Neural cell (in vitro differentiated cells): ENCODE data around the gene HMCN2. TPM values are rescaled to one million over a fixed set of nuclear protein-coding genes. Genes with fewer than 3 reads are reported as not detected.

Experiments used
- H2AFZ ChIP-seq: fragments of 200-600, 300-800 bp; sonication (generic), shearing (Covaris generic); 2 replicates; pipeline ENCODE4 v1.6.0; 2014; ENCODE audit warnings: low read depth, mild to moderate bottlenecking, antibody characterized with exemption, low read length, moderate library complexity
- H3F3A ChIP-seq: fragments of 200-600 bp; shearing (Covaris generic); 2 replicates; pipeline ENCODE4 v1.6.1; 2016; ENCODE audit warnings: mild to moderate bottlenecking, moderate library complexity, mixed read lengths, antibody characterized with exemption, low read length; ENCODE audit not compliant: insufficient read depth, poor library complexity, severe bottlenecking
- H3K27ac ChIP-seq: fragments of 200-600, 300-800 bp; sonication (generic), shearing (Covaris generic); 2 replicates; pipeline ENCODE4 v1.5.1; 2014; ENCODE audit warnings: mild to moderate bottlenecking, low read length, moderate library complexity
- H3K27me3 ChIP-seq: fragments of 300-800, 200-600 bp; sonication (generic), shearing (Covaris generic); 2 replicates; pipeline ENCODE4 v1.6.0; 2014; ENCODE audit warnings: mild to moderate bottlenecking, low read depth, low read length, moderate library complexity; ENCODE audit not compliant: insufficient read depth
- H3K36me3 ChIP-seq: fragments of 300-800, 200-600 bp; sonication (generic), shearing (Covaris generic); 2 replicates; pipeline ENCODE4 v1.5.1; 2014; ENCODE audit warnings: mild to moderate bottlenecking, antibody characterized with exemption, low read length, moderate library complexity; ENCODE audit not compliant: insufficient read depth
- H3K4me2 ChIP-seq: fragments of 300-800, 200-600 bp; sonication (generic), shearing (Covaris generic); 2 replicates; pipeline ENCODE4 v1.6.0; 2014; ENCODE audit warnings: mild to moderate bottlenecking, low read length
- H3K4me3 ChIP-seq: fragments of 300-800, 200-600 bp; sonication (generic), shearing (Covaris generic); 2 replicates; pipeline ENCODE4 v1.5.1; 2014; ENCODE audit warnings: mild to moderate bottlenecking, low read length, moderate library complexity
- H3K79me2 ChIP-seq: fragments of 200-600 bp; shearing (Covaris generic); replicated peaks from 2 replicates; pipeline ENCODE4 v1.6.0; 2014; ENCODE audit warnings: mild to moderate bottlenecking, low read length, moderate library complexity; ENCODE audit not compliant: insufficient read depth
- H3K9ac ChIP-seq: fragments of 300-800, 200-600 bp; sonication (generic), shearing (Covaris generic); 2 replicates; pipeline ENCODE4 v1.6.1; 2016; ENCODE audit warnings: mild to moderate bottlenecking, low read length, mixed read lengths
- H3K9me2 ChIP-seq: fragments of 200-600 bp; shearing (Covaris generic); 2 replicates; pipeline ENCODE4 v1.6.1; 2016; ENCODE audit warnings: mild to moderate bottlenecking, low read length, mixed read lengths; ENCODE audit not compliant: insufficient read depth
- H3K9me3 ChIP-seq: fragments of 200-600, 300-800 bp; sonication (generic), shearing (Covaris generic); 2 replicates; pipeline ENCODE4 v1.6.1; 2016; ENCODE audit warnings: mild to moderate bottlenecking, mixed run types, low read length, moderate library complexity, mixed read lengths
- H4K20me1 ChIP-seq: fragments of 200-600 bp; shearing (Covaris generic); 2 replicates; pipeline ENCODE4 v1.6.1; 2016; ENCODE audit warnings: mild to moderate bottlenecking, mixed run types; ENCODE audit not compliant: insufficient read depth
- EP300 ChIP-seq: fragments of 450-650 bp; conservative IDR thresholded peaks from 2 replicates; pipeline ENCODE4 v1.6.1; 2014; ENCODE audit warnings: antibody characterized with exemption, mild to moderate bottlenecking, moderate library complexity; ENCODE audit not compliant: poor library complexity, severe bottlenecking
- EZH2 ChIP-seq: fragments of 200-600, 300-800 bp; shearing (Covaris generic), sonication (generic); IDR thresholded peaks from 2 replicates; pipeline ENCODE4 v1.6.1; 2014; ENCODE audit warnings: antibody characterized with exemption, low read length, borderline replicate concordance, mild to moderate bottlenecking; ENCODE audit not compliant: insufficient read depth, poor library complexity, severe bottlenecking
- MXI1 ChIP-seq: fragments of 450-650 bp; conservative IDR thresholded peaks from 2 replicates; pipeline ENCODE4 v1.6.1; 2014; ENCODE audit warnings: antibody characterized with exemption, mild to moderate bottlenecking; ENCODE audit not compliant: poor library complexity, severe bottlenecking
- POLR2AphosphoS5 ChIP-seq: IDR thresholded peaks from 2 replicates; pipeline ENCODE4 v1.6.1; 2012
- RAD21 ChIP-seq: fragments of 450-650 bp; conservative IDR thresholded peaks from 2 replicates; pipeline ENCODE4 v1.6.1; 2014; ENCODE audit warnings: antibody characterized with exemption, mild to moderate bottlenecking, moderate library complexity
- SMC3 ChIP-seq: fragments of 450-650 bp; conservative IDR thresholded peaks from 2 replicates; pipeline ENCODE4 v1.6.1; 2014; ENCODE audit warnings: antibody characterized with exemption, mild to moderate bottlenecking, moderate library complexity; ENCODE audit not compliant: poor library complexity
- TAF1 ChIP-seq: IDR thresholded peaks from 2 replicates; pipeline ENCODE4 v1.6.1; 2012; ENCODE audit warnings: low read depth
- polyA plus RNA-seq: library from polyadenylated mRNA; depleted of rRNA; stranded (reverse); fragments of >200 nt; gene quantifications from 2 replicates; pipeline ENCODE4 v1.2.3, GENCODE V29; 2014
- TF ChIP-seq, protein P1 (sequence below): fragments of 450-650 bp; IDR thresholded peaks from 2 replicates; pipeline ENCODE4 v1.5.1; 2014; ENCODE audit warnings: antibody characterized with exemption, mild to moderate bottlenecking, moderate library complexity; ENCODE audit not compliant: poor library complexity, severe bottlenecking
- TF ChIP-seq, protein P2 (sequence below): IDR thresholded peaks from 2 replicates; pipeline ENCODE4 v1.6.1; 2012; ENCODE audit warnings: borderline replicate concordance

Gene HMCN2
- polyA plus RNA-seq, 1 donor from 2014 or later = 1.7 TPM

DNA sequence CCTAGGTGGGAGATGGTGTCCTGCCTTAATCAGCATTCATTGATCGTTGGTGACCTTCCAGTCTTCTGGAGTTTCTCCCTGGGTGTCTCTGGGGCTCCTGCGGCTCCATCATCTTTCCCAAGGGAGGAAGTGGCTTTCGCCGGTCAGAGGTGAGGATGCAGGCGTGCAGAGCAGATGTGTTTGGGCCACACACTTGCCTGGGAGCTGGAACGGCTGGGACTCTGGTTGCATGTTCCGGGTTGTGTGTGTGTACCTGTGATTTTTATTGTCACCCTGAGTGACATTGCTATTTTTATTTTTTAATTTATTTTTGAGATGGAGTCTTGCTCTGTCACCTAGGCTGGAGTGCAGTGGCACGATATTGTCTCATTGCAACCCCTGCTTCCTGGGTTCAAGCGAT, 9.6 kb downstream of the HMCN2 start:
- H3K79me2 ChIP-seq = no peaks in the 10 kb centered on the region
- H3K9me2 ChIP-seq = no peaks in the 10 kb centered on the region
- H3F3A ChIP-seq = no peaks in the 10 kb centered on the region
- H3K36me3 ChIP-seq = no peaks in the 10 kb centered on the region
- no peaks in the 10 kb centered on the region for H4K20me1 ChIP-seq
- H3K4me3 ChIP-seq = no peak overlapping the region
- TF ChIP-seq, protein P1, sequence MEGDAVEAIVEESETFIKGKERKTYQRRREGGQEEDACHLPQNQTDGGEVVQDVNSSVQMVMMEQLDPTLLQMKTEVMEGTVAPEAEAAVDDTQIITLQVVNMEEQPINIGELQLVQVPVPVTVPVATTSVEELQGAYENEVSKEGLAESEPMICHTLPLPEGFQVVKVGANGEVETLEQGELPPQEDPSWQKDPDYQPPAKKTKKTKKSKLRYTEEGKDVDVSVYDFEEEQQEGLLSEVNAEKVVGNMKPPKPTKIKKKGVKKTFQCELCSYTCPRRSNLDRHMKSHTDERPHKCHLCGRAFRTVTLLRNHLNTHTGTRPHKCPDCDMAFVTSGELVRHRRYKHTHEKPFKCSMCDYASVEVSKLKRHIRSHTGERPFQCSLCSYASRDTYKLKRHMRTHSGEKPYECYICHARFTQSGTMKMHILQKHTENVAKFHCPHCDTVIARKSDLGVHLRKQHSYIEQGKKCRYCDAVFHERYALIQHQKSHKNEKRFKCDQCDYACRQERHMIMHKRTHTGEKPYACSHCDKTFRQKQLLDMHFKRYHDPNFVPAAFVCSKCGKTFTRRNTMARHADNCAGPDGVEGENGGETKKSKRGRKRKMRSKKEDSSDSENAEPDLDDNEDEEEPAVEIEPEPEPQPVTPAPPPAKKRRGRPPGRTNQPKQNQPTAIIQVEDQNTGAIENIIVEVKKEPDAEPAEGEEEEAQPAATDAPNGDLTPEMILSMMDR = no peak
- TF ChIP-seq EP300 (no peak), TAF1 (no peak), SMC3 (no peak), RAD21 (no peak), MXI1 (no peak), POLR2AphosphoS5 (no peak)
- TF ChIP-seq, protein P2, sequence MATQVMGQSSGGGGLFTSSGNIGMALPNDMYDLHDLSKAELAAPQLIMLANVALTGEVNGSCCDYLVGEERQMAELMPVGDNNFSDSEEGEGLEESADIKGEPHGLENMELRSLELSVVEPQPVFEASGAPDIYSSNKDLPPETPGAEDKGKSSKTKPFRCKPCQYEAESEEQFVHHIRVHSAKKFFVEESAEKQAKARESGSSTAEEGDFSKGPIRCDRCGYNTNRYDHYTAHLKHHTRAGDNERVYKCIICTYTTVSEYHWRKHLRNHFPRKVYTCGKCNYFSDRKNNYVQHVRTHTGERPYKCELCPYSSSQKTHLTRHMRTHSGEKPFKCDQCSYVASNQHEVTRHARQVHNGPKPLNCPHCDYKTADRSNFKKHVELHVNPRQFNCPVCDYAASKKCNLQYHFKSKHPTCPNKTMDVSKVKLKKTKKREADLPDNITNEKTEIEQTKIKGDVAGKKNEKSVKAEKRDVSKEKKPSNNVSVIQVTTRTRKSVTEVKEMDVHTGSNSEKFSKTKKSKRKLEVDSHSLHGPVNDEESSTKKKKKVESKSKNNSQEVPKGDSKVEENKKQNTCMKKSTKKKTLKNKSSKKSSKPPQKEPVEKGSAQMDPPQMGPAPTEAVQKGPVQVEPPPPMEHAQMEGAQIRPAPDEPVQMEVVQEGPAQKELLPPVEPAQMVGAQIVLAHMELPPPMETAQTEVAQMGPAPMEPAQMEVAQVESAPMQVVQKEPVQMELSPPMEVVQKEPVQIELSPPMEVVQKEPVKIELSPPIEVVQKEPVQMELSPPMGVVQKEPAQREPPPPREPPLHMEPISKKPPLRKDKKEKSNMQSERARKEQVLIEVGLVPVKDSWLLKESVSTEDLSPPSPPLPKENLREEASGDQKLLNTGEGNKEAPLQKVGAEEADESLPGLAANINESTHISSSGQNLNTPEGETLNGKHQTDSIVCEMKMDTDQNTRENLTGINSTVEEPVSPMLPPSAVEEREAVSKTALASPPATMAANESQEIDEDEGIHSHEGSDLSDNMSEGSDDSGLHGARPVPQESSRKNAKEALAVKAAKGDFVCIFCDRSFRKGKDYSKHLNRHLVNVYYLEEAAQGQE = no peak
- H2AFZ ChIP-seq = no peak overlapping the region
- H3K27ac ChIP-seq = no peak overlapping the region
- H3K9me3 ChIP-seq = no peaks in the 10 kb centered on the region
- no peak overlapping the region for H3K4me2 ChIP-seq
- no peak overlapping the region for H3K9ac ChIP-seq
- no peaks in the 10 kb centered on the region for H3K27me3 ChIP-seq

DNA sequence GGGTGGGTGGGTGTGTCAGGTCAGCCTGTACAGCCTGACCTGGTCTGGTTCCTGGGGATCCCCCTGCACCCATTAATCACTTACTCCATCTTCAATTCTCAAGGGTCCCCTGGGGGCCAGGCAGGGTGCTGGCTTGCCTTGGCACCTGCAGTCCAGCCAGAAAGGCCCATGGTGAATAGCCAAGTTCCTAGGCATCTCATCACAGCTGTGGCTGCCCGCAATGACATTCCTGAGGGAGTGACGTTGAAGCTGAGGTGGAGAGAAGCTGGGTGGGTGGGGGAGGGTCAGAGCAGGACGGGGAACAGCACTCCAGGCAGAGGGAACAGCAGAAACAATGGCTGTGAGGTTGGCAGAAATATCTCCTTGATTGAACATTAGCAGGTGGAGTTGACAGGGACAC, 10.6 kb downstream of the HMCN2 start:
- H3K4me2 ChIP-seq = no peak overlapping the region
- TF ChIP-seq, protein P1 = no peak
- TF ChIP-seq POLR2AphosphoS5 (no peak), EP300 (no peak), MXI1 (no peak), SMC3 (no peak), RAD21 (no peak), TAF1 (no peak), EZH2 (no peak)
- TF ChIP-seq, protein P2 = no peak
- no peaks in the 10 kb centered on the region for H3K9me3 ChIP-seq
- H2AFZ ChIP-seq = no peak overlapping the region
- H3K9me2 ChIP-seq = no peaks in the 10 kb centered on the region
- H3K36me3 ChIP-seq = no peaks in the 10 kb centered on the region
- H3K4me3 ChIP-seq = no peak overlapping the region
- H3K27me3 ChIP-seq = no peaks in the 10 kb centered on the region
- H3F3A ChIP-seq = no peaks in the 10 kb centered on the region
- no peaks in the 10 kb centered on the region for H4K20me1 ChIP-seq
- no peaks in the 10 kb centered on the region for H3K79me2 ChIP-seq
- H3K27ac ChIP-seq = no peak overlapping the region
- H3K9ac ChIP-seq = no peak overlapping the region
